ENCODE results near the gene MCF2L2.

DNA sequence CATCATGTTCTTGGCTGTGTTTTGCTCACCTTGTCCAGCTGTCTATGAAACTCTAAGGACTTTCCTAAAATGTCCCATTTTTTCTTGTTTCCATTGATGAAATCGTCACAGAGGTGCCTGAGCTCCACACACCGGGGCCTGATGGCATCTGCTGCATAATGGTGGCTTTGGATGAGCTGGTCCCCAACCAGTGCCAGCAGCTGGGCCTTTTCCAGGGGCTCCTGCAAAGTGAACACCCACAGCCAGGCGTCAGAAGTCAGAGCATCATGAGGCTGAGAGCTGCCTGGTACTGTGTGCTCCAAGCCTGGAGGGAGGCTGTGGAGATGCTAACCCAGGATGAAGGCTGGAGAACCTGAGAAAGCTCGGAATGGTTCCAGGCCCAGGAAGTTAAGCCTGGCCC lies 128.4 kb downstream of the MCF2L2 start:
- no peak for TF ChIP-seq POLR2A (IDR thresholded peaks at IDR 0.05; ENCODE audit: extremely low read depth, insufficient read length)
- TF ChIP-seq, protein P1, sequence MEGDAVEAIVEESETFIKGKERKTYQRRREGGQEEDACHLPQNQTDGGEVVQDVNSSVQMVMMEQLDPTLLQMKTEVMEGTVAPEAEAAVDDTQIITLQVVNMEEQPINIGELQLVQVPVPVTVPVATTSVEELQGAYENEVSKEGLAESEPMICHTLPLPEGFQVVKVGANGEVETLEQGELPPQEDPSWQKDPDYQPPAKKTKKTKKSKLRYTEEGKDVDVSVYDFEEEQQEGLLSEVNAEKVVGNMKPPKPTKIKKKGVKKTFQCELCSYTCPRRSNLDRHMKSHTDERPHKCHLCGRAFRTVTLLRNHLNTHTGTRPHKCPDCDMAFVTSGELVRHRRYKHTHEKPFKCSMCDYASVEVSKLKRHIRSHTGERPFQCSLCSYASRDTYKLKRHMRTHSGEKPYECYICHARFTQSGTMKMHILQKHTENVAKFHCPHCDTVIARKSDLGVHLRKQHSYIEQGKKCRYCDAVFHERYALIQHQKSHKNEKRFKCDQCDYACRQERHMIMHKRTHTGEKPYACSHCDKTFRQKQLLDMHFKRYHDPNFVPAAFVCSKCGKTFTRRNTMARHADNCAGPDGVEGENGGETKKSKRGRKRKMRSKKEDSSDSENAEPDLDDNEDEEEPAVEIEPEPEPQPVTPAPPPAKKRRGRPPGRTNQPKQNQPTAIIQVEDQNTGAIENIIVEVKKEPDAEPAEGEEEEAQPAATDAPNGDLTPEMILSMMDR (IDR thresholded peaks at IDR 0.05; ENCODE audit: low read depth, low read length) = no peak

Measured in NB4 (cell line).